Iris pigment epithelial cell (primary cell): ENCODE results near the gene TBCK.
"Not testable (repeated sequence)": the region's sequence is repeated elsewhere in the genome, so short reads cannot be mapped to it uniquely, and the experiment has no call there.

Experiments
- DNase-seq: peaks from one replicate; pipeline ENCODE4 v3.0.0-alpha.2; 2011; ENCODE audit warnings: low read depth

Gene TBCK

DNA sequence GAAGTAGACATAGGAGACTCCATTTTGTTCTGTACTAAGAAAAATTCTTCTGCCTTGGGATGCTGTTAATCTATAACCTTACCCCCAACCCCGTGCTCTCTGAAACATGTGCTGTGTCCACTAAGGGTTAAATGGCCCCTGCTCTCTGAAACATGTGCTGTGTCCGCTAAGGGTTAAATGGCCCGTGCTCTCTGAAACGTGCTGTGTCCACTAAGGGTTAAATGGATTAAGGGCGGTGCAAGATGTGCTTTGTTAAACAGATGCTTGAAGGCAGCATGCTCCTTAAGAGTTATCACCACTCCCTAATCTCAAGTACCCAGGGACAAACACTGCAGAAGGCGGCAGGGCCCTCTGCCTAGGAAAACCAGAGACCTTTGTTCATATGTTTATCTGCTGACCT lies 5.8 kb upstream of the TBCK start:
- not testable (repeated sequence) for DNase-seq

DNA sequence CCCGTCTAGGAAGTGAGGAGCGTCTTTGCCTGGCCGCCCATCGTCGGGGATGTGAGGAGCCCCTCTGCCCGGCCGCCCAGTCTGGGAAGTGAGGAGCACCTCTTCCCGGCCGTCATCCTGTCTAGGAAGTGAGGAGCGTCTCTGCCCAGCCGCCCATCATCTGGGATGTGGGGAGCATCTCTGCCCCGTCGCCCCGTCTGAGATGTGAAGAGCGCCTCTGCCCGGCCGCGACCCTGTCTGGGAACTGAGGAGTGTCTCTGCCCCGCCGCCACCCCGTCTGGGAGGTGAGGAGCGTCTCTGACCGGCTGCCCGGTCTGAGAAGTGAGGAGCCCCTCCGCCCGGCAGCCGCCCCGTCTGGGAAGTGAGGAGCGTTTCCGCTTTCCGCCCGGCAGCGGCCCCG lies 5.2 kb upstream of the TBCK start:
- not testable (repeated sequence) for DNase-seq

DNA sequence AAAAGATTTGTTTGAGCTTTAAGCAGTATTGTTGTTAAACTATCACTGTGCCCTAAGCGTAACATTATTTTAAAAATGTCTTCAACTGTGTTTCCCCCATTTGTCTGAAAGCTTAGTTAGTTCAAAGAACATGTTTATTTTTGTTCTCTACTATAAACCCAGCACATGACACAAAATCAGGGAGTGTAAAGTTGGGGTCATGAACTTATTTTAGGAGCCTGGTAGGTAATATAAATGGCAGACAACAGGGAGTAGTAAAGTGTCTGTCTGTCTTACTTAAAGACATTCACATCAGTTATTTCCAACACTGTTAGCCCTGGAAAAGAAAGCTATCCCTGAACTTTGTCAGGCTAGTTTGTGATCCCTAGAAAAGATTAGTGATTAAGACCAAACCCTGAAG lies 4.2 kb upstream of the TBCK start:
- no peak for DNase-seq

DNA sequence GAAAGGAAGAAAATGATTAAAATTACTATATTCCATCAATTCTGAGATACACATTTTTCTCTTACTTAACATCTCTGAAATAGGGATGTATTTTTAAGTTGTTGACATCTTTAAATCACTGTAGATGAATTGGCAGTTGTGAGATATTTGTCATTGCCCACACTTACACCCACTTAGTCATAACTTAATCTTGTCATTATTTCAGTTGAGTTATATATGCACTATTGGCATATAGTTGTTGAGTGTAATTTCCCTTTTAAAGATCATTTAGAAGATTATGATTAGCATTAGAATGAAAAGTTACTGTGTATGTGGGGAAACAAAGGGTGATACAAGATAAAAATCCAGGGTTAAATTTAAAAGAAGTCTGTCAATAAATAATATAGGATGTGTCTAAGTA lies 2.5 kb upstream of the TBCK start:
- DNase-seq = no peak

DNA sequence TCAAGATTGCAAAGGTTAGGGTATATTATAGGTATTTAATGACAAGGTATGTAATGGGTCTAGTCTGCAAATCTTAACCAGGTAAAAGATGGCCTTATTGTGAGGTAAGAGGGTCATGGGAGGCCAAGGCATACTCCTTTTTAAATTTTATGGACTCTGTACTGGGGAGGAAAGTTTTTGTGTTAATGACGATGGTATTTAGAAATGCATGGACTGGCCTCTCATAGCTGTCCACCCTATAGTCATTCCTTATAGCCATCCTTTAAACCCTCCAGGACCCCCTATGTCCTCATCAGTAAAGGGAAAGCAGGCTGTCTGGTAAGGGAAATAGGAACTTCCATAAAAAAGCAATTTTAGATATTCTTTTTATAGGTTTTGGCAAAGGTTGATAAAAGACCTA lies 1.8 kb upstream of the TBCK start:
- no peak for DNase-seq

DNA sequence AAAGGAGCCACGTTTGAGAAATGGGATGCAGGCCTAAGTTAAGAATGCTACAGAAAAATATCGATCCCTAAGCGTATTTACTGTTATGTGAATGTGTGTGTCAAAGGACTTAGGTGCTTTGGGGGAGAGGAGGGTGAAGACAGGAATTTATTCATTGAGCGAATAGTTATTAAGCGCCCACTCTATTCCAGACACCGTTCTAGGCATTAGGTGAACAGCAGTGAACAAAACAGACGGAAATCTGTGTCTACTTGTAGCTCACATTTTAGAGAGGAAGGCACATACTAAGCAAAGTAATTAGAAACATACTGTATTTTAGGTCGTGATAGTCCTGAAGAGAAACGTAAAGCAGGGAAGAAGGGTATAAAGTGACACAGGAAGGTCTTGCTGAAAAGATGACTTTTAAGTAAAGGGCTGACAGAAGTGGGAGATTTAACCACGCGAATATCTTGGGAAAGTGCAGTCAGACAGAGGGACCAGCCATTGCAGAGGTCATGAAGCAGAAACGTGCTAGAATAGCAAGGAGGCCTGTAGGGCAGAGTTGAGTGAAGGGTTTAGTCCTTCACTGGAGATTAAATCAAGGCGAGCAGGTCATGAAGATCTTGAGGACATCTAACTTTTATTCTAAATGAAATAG lies 882 bp upstream of the TBCK start:
- peak; percentile 9 for DNase-seq

DNA sequence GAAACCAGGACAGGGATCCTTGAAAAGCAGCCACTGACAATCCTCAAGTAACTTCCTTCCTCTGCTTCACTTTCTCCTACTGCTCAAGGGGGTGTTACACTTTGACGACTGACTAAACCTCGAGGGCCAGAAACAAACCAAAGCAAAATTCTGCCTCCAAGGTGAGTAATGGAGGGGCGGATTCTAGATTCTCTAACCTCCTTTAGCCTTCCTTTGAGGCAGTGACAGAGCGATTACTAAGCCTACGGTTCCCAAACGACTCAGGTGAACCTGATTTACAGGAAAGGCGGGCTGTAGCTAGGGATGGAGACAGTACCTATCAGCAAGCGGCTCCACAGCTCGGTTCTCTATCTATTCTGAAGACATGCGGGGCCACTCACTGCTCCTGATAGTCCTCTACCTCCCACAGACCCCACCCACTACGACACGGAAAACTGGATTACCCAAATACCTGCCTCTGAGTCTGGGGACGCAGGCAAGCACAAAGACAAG lies 487 bp downstream of the TBCK start:
- DNase-seq = peak; percentile 37

DNA sequence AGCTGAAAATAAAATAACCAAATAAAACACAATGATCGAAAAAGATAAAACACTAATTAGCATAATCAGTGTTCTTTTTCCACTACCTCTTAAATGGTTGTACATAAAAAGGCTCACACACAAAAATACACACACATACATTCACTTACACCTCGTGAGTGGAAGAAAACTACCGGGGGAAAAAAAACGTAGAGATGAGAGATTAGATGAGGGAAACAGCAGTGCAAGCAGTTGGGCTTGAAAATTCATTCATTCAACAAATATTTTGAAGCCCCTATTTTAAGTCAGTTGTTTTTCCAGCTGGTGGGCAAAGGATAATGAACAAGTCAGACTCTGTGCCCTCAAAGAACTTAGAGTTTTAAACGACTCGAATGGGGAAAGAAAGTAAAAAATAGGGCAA lies 1.0 kb downstream of the TBCK start:
- no peak for DNase-seq

DNA sequence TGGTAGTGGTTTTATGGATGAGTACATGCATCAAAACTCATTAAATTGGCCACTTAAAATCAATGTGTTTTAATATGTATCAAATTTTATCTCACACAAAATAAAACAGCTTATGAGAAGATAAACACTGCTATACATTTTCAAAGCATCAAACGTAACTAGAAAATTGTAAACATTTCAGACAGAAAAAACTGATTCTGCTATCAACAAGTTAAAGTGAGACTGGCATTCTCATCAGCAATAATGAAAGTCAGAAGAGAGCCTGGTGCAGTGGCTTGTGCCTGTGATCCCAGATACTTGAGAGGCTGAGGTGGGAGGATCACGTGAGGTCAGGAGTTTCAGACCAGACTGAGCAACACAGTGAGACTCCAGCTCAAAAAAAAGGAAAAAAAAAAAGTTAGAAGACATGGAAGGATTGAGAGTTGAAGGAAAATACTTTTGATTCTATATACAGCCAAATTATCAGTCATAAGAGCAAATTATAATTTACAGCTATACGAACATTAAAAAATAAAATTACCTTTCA lies 2.9 kb downstream of the TBCK start:
- no peak for DNase-seq

DNA sequence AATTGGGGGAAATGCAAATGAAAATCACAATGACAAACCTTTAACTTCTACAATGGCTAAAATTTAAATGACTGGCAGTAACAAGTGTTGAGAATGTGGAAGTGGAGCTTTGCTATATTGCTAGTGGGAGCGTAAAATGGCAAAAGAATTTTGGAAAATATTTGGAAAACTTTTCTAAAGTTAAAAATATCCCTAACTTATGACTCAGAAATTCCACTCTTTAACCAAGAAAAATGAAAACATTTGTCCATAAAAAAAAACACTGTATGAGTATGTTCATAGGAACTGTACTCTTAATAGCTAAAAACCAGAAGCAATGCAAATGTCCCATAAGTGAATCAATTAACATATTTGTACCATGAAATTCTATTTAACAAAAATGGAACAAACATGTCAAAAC lies 3.6 kb downstream of the TBCK start:
- no peak for DNase-seq

DNA sequence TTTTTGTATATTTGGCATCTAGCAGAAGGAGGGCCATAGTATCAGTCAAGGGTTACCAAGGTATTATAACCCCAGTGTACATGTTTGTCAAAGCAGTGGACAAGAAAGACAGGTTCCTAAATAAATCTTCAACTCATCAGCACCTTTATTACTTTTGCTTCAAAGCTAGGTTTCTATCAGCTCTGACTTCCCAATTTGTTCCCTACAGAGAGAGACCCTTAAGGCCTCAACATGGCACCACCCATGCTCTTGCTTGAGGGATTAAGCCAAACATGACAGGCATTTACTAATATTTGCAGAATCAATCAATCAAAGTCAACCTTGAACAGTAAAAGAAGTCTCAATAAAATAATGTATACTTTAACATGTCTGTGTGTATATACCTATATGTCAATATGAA lies 9.4 kb downstream of the TBCK start:
- DNase-seq = no peak

DNA sequence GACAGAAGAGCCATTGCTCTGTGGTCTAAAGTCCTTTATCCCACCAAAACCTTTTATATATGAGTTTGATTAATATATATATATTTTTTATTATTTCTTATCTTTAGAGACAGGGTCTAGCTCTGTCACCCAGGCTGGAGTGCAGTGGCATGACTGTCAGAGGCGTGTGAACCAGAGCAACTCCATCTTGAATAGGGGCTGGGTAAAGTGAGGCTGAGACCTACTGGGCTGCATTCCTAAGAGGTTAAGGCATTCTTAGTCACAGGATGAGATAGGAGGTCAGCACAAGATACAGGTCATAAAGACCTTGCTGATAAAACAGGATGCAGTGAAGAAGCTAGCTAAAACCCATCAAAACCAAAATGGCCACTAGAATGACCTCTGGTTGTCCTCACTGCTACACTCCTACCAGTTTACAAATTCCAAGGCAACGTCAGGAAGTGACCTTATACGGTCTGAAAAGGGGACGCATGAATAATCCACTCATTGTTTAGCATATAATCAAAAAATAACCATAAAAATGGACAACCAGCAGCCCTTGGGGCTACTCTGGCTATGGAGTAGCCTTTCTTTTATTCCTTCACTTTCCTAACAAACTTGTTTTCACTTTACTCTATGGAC lies 10.5 kb downstream of the TBCK start:
- no peak for DNase-seq

DNA sequence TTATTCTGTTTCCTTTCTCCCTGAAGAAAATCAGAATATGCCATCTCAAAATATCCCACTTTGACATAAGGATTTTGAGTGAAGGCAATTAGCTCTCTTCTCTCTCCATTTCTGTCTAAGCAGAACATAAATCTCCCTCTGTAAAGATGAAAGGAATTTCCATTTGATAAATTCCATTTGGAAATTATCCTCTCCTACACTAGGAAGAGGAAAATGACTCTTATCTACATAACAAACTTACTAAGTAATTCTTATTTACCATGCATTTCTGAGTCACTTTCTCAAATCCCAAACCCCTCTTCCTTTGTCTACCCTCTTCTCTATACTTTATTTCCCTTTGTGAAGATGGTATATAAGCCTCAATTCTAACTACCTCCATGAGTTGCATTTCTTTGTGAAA lies 11.4 kb downstream of the TBCK start:
- no peak for DNase-seq

DNA sequence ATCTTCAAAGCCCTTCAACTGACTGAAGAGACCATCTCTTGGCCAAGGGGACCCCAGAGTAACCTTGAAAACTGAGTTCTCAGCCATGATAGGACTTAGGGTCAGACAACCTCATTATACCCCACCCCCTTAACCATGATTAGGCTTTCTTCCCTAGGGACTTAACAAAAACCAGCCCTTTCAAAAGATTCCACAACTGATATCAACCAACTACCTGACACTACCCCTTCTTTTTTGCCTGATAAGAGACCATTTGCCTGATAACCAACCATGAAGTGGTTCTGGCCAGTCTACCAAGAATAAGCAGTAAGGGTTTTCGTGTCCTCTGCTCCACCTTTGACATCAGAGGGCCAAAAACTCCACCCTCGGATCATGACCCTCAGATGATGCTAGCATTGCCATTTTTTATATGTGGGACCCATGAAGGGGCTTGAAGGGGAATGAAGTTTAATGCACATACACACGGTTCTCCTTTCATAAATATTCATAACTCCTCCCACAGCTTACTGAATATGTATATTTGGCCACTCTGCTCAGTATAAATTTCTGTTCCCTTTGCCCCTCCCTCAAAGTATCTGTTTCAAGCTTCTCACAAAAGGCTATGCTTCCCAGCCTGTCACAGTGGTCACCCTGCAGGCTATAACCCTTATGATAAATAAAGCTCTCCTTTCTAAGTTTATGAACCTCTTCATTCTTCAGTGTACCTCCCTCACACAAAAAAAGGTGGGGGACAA lies 12.3 kb downstream of the TBCK start:
- DNase-seq = no peak

DNA sequence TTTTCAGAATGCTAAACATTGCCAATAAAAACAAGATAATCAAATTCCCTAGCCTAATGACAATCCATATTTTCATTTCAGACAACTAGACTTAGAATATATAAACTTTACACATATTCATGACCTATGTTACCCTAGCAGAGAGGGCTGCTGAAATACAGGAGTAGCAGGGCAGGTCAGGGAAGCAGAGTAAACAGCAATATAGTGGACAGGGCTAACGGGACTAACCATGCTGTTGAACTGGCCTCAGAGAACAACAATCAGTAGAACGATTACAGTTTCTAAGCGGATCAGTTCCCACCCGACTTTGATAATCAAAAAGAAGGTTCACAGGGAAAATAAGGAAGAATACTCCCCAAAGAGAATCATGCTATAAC lies 14.0 kb downstream of the TBCK start:
- DNase-seq = peak; percentile 15

DNA sequence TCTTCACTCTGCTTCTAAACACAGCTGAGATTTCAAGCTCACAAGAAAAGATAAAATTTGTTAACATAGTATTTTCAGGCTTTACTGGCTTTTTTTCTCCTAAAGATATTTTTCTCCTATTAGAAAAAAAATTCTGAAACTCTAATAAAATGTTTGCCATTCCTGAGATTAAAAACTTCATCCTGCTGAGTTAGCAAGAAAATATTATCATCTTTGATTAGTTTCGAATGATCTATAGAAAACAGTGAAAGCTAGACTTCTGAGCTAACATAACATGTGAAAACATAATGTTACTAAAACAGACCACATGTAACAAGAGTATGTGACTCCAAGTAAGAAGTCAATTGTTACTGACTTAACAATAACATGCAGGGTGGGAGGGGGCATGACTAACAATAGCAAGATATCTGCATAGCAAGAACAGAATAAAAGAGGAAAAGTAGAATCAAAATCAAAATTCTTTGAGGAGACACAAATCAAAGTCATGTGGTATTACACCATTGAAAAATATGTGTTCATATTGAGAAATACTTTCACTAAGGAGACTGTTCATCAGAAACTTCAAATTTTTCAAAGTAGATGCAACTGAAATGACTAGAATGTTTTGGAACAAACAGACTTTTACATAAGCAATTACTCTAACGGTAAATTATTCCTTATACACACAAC lies 14.5 kb downstream of the TBCK start:
- peak; percentile 65 for DNase-seq

DNA sequence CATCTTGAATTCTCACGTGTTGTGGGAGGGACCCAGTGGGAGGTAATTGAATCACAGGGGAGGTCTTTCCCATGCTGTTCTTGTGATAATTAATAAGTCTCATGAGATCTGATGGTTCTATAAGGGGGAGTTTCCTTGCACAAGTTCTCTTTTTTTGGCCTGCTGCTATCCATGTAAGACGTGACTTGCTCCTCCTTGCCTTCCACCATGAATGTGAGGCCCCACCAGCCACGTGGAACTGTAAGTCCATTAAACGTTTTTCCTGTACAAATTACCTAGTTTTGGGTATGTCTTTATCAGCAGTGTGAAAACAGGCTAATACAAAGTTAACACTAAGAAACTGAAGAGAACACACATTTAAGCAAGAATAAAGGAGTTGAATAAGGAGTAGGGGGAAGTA lies 16.0 kb downstream of the TBCK start:
- no peak for DNase-seq

DNA sequence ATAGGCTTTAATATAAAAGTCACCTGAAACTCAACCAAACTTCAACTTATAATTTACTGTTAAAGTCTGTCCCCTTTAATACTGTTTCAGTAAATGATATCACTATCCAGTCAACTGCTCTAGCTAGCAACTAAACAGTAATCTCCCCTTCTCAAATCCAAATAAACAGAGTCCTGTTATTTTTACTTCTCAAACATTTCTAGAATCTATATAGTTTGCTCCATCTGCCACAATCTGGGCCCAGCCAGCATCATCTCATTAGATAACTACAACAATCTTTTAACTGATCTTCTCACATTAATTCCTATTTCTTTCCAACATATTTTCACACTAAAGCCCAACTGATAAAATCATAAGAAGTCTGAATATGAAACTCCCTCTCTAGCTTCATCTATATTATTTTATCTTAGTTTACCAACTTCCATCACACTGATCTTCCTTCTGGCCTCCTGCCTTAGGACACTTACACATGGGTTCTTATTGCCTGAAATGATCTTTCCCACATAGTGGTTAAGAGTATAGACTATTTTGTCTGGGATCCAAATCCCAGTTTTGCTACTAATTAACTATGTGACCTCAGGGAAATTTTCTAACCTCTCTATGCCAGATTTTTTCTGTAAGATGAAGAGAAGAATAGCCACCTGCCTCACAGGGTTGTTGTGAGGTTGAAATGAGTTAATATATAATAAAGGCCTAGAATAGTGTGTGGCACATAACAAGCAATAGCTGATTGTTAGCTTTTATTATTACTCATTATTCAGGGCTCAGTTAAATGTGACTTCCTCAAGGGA lies 18.6 kb downstream of the TBCK start:
- no peak for DNase-seq

DNA sequence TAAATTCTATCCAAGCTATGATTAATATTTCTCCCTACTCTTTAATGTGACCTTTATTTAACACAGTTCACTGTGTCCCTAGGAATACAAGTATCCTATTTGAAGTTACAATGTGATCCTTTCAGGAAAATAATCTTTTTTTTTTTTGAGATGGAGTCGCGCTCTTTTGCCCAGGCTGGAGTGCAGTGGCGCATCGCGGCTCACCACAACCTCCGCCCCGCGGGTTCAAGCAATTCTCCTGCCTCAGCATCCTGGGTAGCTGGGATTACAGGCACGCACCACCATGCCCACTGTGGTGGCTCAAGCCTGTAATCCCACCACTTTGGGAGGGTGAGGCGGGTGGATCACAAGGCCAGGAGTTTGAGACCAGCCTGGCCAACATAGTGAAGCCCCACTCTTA lies 21.9 kb downstream of the TBCK start:
- DNase-seq = no peak

DNA sequence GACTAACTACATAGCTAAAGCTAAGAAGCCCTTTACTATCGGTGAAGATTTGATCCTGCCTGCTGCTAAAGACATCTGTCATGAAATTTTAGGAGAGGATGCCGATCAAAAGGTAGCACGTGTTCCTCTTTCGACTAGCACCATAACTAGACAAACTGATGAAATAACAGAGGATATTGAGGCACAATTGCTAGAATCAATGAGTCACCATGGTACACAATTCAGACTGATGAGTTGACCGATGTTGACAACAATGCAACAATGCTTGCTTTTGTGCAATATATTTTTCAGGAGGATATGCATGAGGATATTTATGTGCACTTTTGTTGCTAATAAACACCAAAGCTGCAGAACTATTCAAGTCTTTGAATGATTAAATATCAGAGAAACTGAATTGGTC lies 24.3 kb downstream of the TBCK start:
- no peak for DNase-seq

DNA sequence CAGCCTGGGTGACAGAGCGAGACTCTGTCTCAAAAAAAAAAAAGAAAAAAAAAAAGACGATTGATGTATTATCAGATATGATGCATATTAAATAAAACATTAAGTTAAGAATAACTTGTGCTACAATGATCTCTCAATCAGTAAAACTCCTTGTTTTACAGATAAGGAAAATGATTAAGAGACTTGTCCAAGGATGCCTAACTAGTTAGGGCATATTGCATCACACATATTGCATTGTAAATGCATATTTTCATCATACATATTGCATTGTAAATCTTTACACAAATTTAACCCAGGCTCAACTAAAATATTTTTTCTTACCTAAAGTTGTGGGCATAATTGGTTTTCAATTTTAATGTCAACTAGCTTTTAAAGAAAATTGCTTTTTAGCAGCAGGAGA lies 26.3 kb downstream of the TBCK start:
- no peak for DNase-seq
